IPS DF 6.9 (cell line): ENCODE measurements around the gene CNIH3.

Experiments
- DNase-seq: peaks from one replicate; pipeline ENCODE4 v3.0.0-alpha.2; 2013; ENCODE audit warnings: low read depth, low spot score
- H3K27ac ChIP-seq: one replicate; pipeline ENCODE4 v1.5.1; 2013; ENCODE audit warnings: low read length, control low read depth
- H3K27me3 ChIP-seq: 2 replicates; pipeline ENCODE4 v1.6.1; 2013; ENCODE audit warnings: mild to moderate bottlenecking, low read length; ENCODE audit not compliant: control insufficient read depth, insufficient read depth
- H3K36me3 ChIP-seq: 2 replicates; pipeline ENCODE4 v1.6.1; 2013; ENCODE audit warnings: low read length; ENCODE audit not compliant: control insufficient read depth, insufficient read depth
- H3K4me1 ChIP-seq: 2 replicates; pipeline ENCODE4 v1.6.1; 2013; ENCODE audit warnings: low read length; ENCODE audit not compliant: control insufficient read depth, insufficient read depth
- H3K4me3 ChIP-seq: 2 replicates; pipeline ENCODE4 v1.5.1; 2013; ENCODE audit warnings: mild to moderate bottlenecking, low read length
- H3K9me3 ChIP-seq: 2 replicates; pipeline ENCODE4 v1.6.1; 2013; ENCODE audit warnings: low read length, inconsistent platforms; ENCODE audit not compliant: control insufficient read depth, insufficient read depth
- WGBS: extraction: QIAGEN DNeasy Blood & Tissue Kit; methylation state at CpG from one replicate; pipeline ENCODE4 v1.1.7; 2013; ENCODE audit warnings: mixed read lengths, missing lambda C conversion rate; ENCODE audit not compliant: insufficient read length, insufficient coverage; 5-methylcytosine and 5-hydroxymethylcytosine counted together

CNIH3 gene

DNA sequence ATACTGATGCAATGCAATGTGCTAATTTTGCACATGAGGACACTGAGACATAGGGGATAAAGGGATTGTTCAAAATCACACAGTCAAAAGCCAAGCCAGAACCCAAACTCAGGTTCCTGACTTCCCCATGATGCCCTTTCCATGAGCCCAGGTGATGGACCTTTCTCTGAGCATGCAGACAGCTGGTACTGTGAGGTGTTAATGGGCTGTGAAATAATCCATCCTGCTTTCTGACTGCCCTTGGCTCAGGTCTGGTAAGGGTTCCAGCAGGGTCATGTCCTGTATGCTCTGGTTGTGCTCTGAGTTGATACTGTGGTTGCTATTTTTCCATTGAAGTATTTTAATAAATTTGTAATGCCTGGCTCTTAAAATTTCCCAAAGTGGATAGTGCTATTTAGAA lies 50.0 kb downstream of the CNIH3 start:
- H3K36me3 ChIP-seq = no peaks in the 10 kb centered on the region
- no peak overlapping the region for H3K4me3 ChIP-seq
- H3K9me3 ChIP-seq = no peaks in the 10 kb centered on the region
- H3K27me3 ChIP-seq = no peaks in the 10 kb centered on the region
- no peak for DNase-seq
- no peaks in the 10 kb centered on the region for H3K4me1 ChIP-seq
- no peak overlapping the region for H3K27ac ChIP-seq

GRCh38 chr1:224666913-224667312 lies 50.8 kb downstream of the CNIH3 start:
- no peak overlapping the region for H3K4me3 ChIP-seq
- no CpG with 5 or more reads among the region's 2 CpGs for WGBS
- H3K4me1 ChIP-seq = no peaks in the 10 kb centered on the region
- DNase-seq = no peak
- no peaks in the 10 kb centered on the region for H3K9me3 ChIP-seq
- H3K27ac ChIP-seq = no peak overlapping the region
- no peaks in the 10 kb centered on the region for H3K27me3 ChIP-seq
- no peaks in the 10 kb centered on the region for H3K36me3 ChIP-seq

DNA sequence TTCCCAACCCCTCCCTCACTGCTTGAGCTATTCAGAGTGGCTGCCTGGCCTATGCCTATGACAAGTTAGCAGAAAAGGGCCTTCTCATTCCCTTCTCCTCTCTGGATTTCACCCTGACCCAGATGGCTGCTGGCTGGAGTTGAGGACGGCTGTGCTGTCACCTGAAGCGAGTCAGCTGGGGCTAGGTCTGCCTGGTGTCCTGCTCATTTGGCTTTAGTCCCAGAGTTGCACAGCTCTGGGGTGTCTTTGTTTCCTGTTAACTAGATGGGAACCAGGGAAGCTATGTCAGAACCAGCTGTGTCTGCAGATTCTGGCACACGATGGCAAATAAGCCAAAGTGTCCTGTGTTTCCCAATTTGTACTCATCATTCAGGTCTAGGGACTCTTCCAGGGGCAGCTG lies 52.9 kb downstream of the CNIH3 start:
- Histone ChIP-seq H3K4me3 (no peak overlapping the region), H3K4me1 (no peaks in the 10 kb centered on the region), H3K27ac (no peak overlapping the region), H3K36me3 (no peaks in the 10 kb centered on the region), H3K9me3 (no peaks in the 10 kb centered on the region), H3K27me3 (no peaks in the 10 kb centered on the region)
- DNase-seq = no peak
- no CpG with 5 or more reads among the region's 3 CpGs for WGBS

DNA sequence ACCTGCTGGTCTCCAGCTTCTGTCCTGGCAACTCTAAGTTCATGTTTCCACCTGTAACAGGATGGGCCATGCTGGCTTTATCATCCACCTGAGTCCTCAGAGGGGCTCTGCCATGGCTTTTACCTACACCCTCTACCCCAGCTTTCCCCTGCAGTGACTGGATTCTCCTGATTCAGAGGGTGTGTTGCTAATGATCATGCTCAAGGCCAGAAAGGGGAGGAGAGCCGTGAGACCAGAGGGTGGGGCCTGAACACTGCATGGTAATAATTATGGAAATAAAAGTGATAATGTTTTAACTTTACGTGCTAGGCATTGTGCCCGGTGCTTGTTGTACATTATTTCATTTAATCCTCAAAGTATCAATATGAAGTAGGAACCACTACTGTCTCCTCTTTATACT lies 53.3 kb downstream of the CNIH3 start:
- no peaks in the 10 kb centered on the region for H3K9me3 ChIP-seq
- no CpG with 5 or more reads among the region's 3 CpGs for WGBS
- no peak overlapping the region for H3K4me3 ChIP-seq
- H3K27ac ChIP-seq = no peak overlapping the region
- no peak for DNase-seq
- H3K27me3 ChIP-seq = no peaks in the 10 kb centered on the region
- H3K36me3 ChIP-seq = no peaks in the 10 kb centered on the region
- H3K4me1 ChIP-seq = no peaks in the 10 kb centered on the region

GRCh38 chr1:224670506-224670905 lies 54.4 kb downstream of the CNIH3 start:
- no peak overlapping the region for H3K27ac ChIP-seq
- no peak for DNase-seq
- H3K27me3 ChIP-seq = no peaks in the 10 kb centered on the region
- H3K36me3 ChIP-seq = no peaks in the 10 kb centered on the region
- H3K4me3 ChIP-seq = no peak overlapping the region
- H3K9me3 ChIP-seq = no peaks in the 10 kb centered on the region
- WGBS = no CpG with 5 or more reads among the region's 1 CpG
- no peaks in the 10 kb centered on the region for H3K4me1 ChIP-seq

GRCh38 chr1:224671076-224671475 lies 55.0 kb downstream of the CNIH3 start:
- Histone ChIP-seq H3K4me3 (no peak overlapping the region), H3K9me3 (no peaks in the 10 kb centered on the region), H3K27me3 (no peaks in the 10 kb centered on the region), H3K4me1 (no peaks in the 10 kb centered on the region), H3K36me3 (no peaks in the 10 kb centered on the region), H3K27ac (no peak overlapping the region)
- DNase-seq = no peak
- no CpG with 5 or more reads among the region's 1 CpG for WGBS

DNA sequence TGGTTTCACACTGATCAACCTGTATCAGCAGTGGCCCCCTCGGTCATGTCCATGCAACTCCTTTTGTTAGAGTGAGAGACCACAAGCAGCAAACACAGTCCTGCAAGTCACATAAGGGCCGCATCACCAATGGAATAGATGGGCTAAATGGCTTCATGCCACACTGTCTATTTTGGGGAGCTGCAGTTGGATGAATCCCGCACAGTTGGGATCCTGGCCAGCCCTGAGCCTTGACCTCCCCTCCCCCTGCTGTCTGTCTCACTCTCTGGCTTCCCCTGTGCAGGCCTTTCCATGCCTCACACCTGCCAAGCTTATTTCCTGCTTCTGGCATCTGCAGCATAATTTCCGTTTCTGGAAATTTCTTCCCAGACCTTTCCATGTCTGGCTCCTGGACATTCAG lies 57.0 kb downstream of the CNIH3 start:
- no peaks in the 10 kb centered on the region for H3K27me3 ChIP-seq
- no peak for DNase-seq
- no peak overlapping the region for H3K27ac ChIP-seq
- no peaks in the 10 kb centered on the region for H3K4me1 ChIP-seq
- no peaks in the 10 kb centered on the region for H3K9me3 ChIP-seq
- WGBS = no CpG with 5 or more reads among the region's 4 CpGs
- no peaks in the 10 kb centered on the region for H3K36me3 ChIP-seq
- H3K4me3 ChIP-seq = no peak overlapping the region

DNA sequence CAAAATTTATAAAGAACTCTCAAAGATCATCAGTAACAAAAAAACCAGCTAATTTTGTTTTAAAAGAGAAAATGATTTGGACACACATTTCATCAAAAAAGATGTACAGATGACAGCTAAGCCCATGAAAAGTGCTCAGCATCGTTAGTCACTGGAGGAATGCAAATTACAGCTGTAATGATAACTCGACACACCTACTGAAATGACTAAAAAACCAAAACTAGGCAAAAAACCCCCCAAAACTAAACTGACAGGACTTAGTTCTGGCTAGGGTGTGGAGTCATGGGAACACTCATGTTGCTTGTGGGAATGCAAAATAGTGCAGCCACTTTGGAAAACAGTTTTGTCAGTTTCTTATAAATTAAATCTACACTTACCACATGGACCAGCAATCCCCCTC lies 59.5 kb downstream of the CNIH3 start:
- Histone ChIP-seq H3K4me3 (no peak overlapping the region), H3K4me1 (no peaks in the 10 kb centered on the region), H3K27me3 (no peaks in the 10 kb centered on the region), H3K36me3 (no peaks in the 10 kb centered on the region), H3K9me3 (no peaks in the 10 kb centered on the region), H3K27ac (no peak overlapping the region)
- no CpG with 5 or more reads among the region's 2 CpGs for whole genome bisulfite sequencing
- no peak for DNase-seq

- Histone ChIP-seq H3K4me1 (no peaks in the 10 kb centered on the region), H3K9me3 (no peaks in the 10 kb centered on the region), H3K4me3 (no peak overlapping the region), H3K27ac (no peak overlapping the region), H3K27me3 (no peaks in the 10 kb centered on the region), H3K36me3 (no peaks in the 10 kb centered on the region)
- no peak for DNase-seq
- no CpG with 5 or more reads among the region's 5 CpGs for WGBS
Measured at GRCh38 chr1:224676551-224676950, 60.4 kb downstream of the CNIH3 start.

DNA sequence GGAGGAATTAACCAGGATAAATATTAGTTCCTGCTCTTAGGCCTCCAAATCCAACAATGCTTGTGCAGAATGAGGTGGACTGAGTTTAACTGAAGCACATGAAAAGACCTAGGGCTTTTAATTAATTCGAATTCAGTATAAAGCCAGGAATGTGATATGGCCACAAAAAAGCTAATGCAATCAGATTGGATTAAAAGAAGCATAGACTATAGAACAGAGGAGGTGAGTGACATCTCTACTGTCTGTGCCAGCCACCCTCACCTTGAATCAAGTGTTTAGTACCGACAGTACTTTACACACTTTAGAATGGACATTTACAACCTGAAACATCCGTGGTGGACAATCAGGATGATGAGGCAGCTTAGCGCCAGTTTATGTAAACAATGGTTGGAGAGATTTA lies 62.1 kb downstream of the CNIH3 start:
- Histone ChIP-seq H3K36me3 (no peaks in the 10 kb centered on the region), H3K4me1 (no peaks in the 10 kb centered on the region), H3K4me3 (no peak overlapping the region), H3K27ac (no peak overlapping the region), H3K9me3 (no peaks in the 10 kb centered on the region), H3K27me3 (no peaks in the 10 kb centered on the region)
- no peak for DNase-seq
- WGBS = no CpG with 5 or more reads among the region's 4 CpGs

- WGBS = no CpG with 5 or more reads among the region's 2 CpGs
- no peaks in the 10 kb centered on the region for H3K4me1 ChIP-seq
- DNase-seq = no peak
Measured at GRCh38 chr1:224679606-224680005, 63.5 kb downstream of the CNIH3 start.

More at GRCh38 chr1:224679606-224680005, 63.5 kb downstream of the CNIH3 start:
- H3K27ac ChIP-seq = no peak overlapping the region
- no peak overlapping the region for H3K4me3 ChIP-seq
- H3K9me3 ChIP-seq = no peaks in the 10 kb centered on the region
- no peaks in the 10 kb centered on the region for H3K27me3 ChIP-seq
- no peaks in the 10 kb centered on the region for H3K36me3 ChIP-seq
